OCI-LY1 (cell line): ENCODE data around the gene SETDB1.

Experiments
- H2AFZ ChIP-seq: fragments of 200-600 bp; sonication (generic), shearing (Covaris generic); 2 replicates; pipeline ENCODE4 v1.6.0; 2014; ENCODE audit warnings: antibody characterized with exemption, mild to moderate bottlenecking, low read length
- H3F3A ChIP-seq: fragments of 200-600 bp; sonication (generic), shearing (Covaris generic); 2 replicates; pipeline ENCODE4 v1.6.0; 2014; ENCODE audit warnings: mild to moderate bottlenecking, antibody characterized with exemption, low read length, moderate library complexity; ENCODE audit not compliant: insufficient read depth
- H3K27ac ChIP-seq: fragments of 200-600 bp; sonication (generic); 2 replicates; pipeline ENCODE4 v1.5.1; 2014; ENCODE audit warnings: low read length, mixed run types, mild to moderate bottlenecking, low read depth; ENCODE audit not compliant: poor library complexity, severe bottlenecking
- H3K27me3 ChIP-seq: fragments of 200-600 bp; sonication (generic); 2 replicates; pipeline ENCODE4 v1.6.0; 2014; ENCODE audit warnings: antibody characterized with exemption, mild to moderate bottlenecking, low read length, moderate library complexity; ENCODE audit not compliant: insufficient read depth
- H3K36me3 ChIP-seq: fragments of 200-600 bp; sonication (generic); 2 replicates; pipeline ENCODE4 v1.6.1; 2014; ENCODE audit warnings: mild to moderate bottlenecking, antibody characterized with exemption, low read length, moderate library complexity, mixed read lengths; ENCODE audit not compliant: insufficient read depth
- H3K4me1 ChIP-seq: fragments of 200-600 bp; sonication (generic); 2 replicates; pipeline ENCODE4 v1.5.1; 2014; ENCODE audit warnings: mild to moderate bottlenecking, low read length, moderate library complexity; ENCODE audit not compliant: insufficient read depth, severe bottlenecking
- H3K4me2 ChIP-seq: fragments of 200-600 bp; sonication (generic), shearing (Covaris generic); 2 replicates; pipeline ENCODE4 v1.6.1; 2014; ENCODE audit warnings: low read length
- H3K4me3 ChIP-seq: fragments of 200-600 bp; sonication (generic); 2 replicates; pipeline ENCODE4 v1.5.1; 2014; ENCODE audit warnings: low read length, low read depth, mild to moderate bottlenecking, mixed read lengths; ENCODE audit not compliant: poor library complexity, severe bottlenecking
- H3K79me2 ChIP-seq: fragments of 200-600 bp; shearing (Covaris generic); 2 replicates; pipeline ENCODE4 v1.6.1; 2016; ENCODE audit warnings: mixed run types, low read length, mixed read lengths; ENCODE audit not compliant: insufficient read depth
- H3K9ac ChIP-seq: fragments of 200-600 bp; sonication (generic), shearing (Covaris generic); 2 replicates; pipeline ENCODE4 v1.6.1; 2014; ENCODE audit warnings: mild to moderate bottlenecking, low read length, mixed read lengths
- H3K9me2 ChIP-seq: fragments of 200-600 bp; sonication (generic), shearing (Covaris generic); 2 replicates; pipeline ENCODE4 v1.6.1; 2014; ENCODE audit warnings: low read depth, mild to moderate bottlenecking, low read length, mixed read lengths
- H3K9me3 ChIP-seq: fragments of 200-600 bp; shearing (Covaris generic); 2 replicates; pipeline ENCODE4 v1.6.1; 2014; ENCODE audit warnings: low read length, mixed read lengths
- H4K20me1 ChIP-seq: fragments of 200-600 bp; sonication (generic), shearing (Covaris generic); 2 replicates; pipeline ENCODE4 v1.6.0; 2016; ENCODE audit warnings: mild to moderate bottlenecking, low read length; ENCODE audit not compliant: insufficient read depth
- EZH2 ChIP-seq: fragments of 200-600 bp; sonication (generic), shearing (Covaris generic); IDR thresholded peaks from 2 replicates; pipeline ENCODE4 v1.8.0; 2017; ENCODE audit warnings: borderline replicate concordance, mixed run types, mild to moderate bottlenecking, antibody characterized with exemption, low read length, moderate library complexity, mixed read lengths
- TF ChIP-seq, protein P1 (sequence below): fragments of 200-600 bp; sonication (generic), shearing (Covaris generic); IDR thresholded peaks from 2 replicates; pipeline ENCODE4 v1.5.1; 2017; ENCODE audit warnings: mild to moderate bottlenecking, antibody characterized with exemption, low read length, moderate library complexity, mixed read lengths

The SETDB1 gene

DNA sequence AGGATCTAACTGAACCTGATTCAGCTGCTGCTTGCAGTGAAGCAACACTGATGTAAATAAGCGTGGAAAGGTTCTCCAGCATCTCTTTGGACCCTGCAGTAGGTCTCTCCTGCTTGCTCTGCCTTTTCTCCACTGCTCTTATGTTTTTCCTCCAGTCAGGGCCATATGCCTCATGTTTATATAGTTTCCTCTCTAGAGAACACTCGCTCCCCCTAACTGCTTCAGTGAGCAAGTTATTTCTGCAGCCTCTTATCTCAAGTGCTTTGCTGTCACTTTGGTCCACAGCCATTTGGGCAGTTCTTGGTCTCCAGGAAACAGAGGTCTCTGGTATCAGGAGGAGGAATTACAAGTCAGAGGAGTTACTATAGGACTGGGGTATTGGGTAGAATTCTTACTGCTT, 87.4 kb downstream of the SETDB1 start:
- Histone ChIP-seq H3K79me2 (no peaks in the 10 kb centered on the region), H3K27ac (no peak overlapping the region), H3K27me3 (no peaks in the 10 kb centered on the region), H4K20me1 (no peaks in the 10 kb centered on the region), H3K9me3 (no peaks in the 10 kb centered on the region), H3K36me3 (peaks cover 2% of the 10 kb centered on the region; the same call in 1 of the 2 replicates), H3K9me2 (no peaks in the 10 kb centered on the region), H3K4me3 (no peak overlapping the region), H3K9ac (no peak overlapping the region), H3F3A (no peaks in the 10 kb centered on the region), H2AFZ (no peak overlapping the region), H3K4me2 (no peak overlapping the region), H3K4me1 (peaks cover 21% of the 10 kb centered on the region)
- TF ChIP-seq, protein P1, sequence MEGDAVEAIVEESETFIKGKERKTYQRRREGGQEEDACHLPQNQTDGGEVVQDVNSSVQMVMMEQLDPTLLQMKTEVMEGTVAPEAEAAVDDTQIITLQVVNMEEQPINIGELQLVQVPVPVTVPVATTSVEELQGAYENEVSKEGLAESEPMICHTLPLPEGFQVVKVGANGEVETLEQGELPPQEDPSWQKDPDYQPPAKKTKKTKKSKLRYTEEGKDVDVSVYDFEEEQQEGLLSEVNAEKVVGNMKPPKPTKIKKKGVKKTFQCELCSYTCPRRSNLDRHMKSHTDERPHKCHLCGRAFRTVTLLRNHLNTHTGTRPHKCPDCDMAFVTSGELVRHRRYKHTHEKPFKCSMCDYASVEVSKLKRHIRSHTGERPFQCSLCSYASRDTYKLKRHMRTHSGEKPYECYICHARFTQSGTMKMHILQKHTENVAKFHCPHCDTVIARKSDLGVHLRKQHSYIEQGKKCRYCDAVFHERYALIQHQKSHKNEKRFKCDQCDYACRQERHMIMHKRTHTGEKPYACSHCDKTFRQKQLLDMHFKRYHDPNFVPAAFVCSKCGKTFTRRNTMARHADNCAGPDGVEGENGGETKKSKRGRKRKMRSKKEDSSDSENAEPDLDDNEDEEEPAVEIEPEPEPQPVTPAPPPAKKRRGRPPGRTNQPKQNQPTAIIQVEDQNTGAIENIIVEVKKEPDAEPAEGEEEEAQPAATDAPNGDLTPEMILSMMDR: no peak
- no peak for TF ChIP-seq EZH2
